IMR-90 (cell line): ENCODE results near the gene POMT1.

Experiments used
- BHLHE40 ChIP-seq: fragments of 150-350 bp; IDR thresholded peaks from 2 replicates; pipeline ENCODE4 v1.6.1; 2016; ENCODE audit warnings: mild to moderate bottlenecking, low read depth, low read length
- CEBPB ChIP-seq: IDR thresholded peaks from 2 replicates; pipeline ENCODE4 v1.6.1; 2012; ENCODE audit warnings: low read depth, low read length, improper control_type of control experiment
- CHD1 ChIP-seq: IDR thresholded peaks from 2 replicates; pipeline ENCODE4 v1.6.1; 2012; ENCODE audit warnings: low read depth, low read length, improper control_type of control experiment
- FOS ChIP-seq: fragments of 150-350 bp; IDR thresholded peaks from 2 replicates; pipeline ENCODE4 v1.6.1; 2016; ENCODE audit warnings: low read depth, low read length
- MAFK ChIP-seq: IDR thresholded peaks from 2 replicates; pipeline ENCODE4 v1.6.1; 2012; ENCODE audit warnings: low read depth, low read length, improper control_type of control experiment
- MAZ ChIP-seq: IDR thresholded peaks from 2 replicates; pipeline ENCODE4 v1.6.1; 2012; ENCODE audit warnings: low read depth, mild to moderate bottlenecking, low read length, improper control_type of control experiment, moderate library complexity, borderline replicate concordance
- MXI1 ChIP-seq: IDR thresholded peaks from 2 replicates; pipeline ENCODE4 v1.6.1; 2012; ENCODE audit warnings: low read depth, mild to moderate bottlenecking, low read length, moderate library complexity, borderline replicate concordance
- POLR2A ChIP-seq: IDR thresholded peaks from 2 replicates; pipeline ENCODE4 v1.6.1; 2012; ENCODE audit warnings: mild to moderate bottlenecking, low read depth, low read length
- RCOR1 ChIP-seq: IDR thresholded peaks from 2 replicates; pipeline ENCODE4 v1.6.1; 2012; ENCODE audit warnings: mild to moderate bottlenecking, low read length, improper control_type of control experiment; ENCODE audit not compliant: insufficient replicate concordance
- SMC3 ChIP-seq: fragments of 150-350 bp; IDR thresholded peaks from 2 replicates; pipeline ENCODE4 v1.6.1; 2016; ENCODE audit warnings: low read depth, mild to moderate bottlenecking, antibody characterized with exemption, low read length, moderate library complexity
- TF ChIP-seq, protein P1 (sequence below): conservative IDR thresholded peaks from 2 replicates; pipeline ENCODE4 v1.5.1; 2012; ENCODE audit warnings: mild to moderate bottlenecking, low read depth, low read length, improper control_type of control experiment
- TF ChIP-seq, protein P2 (sequence below): fragments of 150-350 bp; IDR thresholded peaks from 2 replicates; pipeline ENCODE4 v1.6.1; 2017; ENCODE audit warnings: mild to moderate bottlenecking, antibody characterized with exemption, low read length, low read depth

DNA sequence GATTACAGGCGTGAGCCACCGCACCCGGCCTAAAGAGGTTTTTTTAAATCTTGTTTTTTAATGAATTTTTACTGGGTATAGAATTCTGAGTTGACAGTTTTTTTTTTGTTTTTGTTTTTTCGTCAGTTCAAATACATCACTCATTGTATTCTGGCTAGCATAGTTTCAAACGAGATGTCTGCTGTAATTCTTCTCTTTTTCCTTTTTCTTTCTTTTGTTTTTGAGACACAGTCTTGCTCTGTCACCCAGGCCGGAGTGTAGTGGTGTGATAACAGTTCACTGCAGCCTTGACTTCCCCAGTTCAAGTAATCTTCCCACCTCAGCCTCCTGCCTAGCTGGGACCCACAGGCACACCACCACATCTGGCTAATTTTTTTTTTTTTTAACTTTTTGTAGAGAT is 40.4 kb downstream of the POMT1 start:
- TF ChIP-seq, protein P1, sequence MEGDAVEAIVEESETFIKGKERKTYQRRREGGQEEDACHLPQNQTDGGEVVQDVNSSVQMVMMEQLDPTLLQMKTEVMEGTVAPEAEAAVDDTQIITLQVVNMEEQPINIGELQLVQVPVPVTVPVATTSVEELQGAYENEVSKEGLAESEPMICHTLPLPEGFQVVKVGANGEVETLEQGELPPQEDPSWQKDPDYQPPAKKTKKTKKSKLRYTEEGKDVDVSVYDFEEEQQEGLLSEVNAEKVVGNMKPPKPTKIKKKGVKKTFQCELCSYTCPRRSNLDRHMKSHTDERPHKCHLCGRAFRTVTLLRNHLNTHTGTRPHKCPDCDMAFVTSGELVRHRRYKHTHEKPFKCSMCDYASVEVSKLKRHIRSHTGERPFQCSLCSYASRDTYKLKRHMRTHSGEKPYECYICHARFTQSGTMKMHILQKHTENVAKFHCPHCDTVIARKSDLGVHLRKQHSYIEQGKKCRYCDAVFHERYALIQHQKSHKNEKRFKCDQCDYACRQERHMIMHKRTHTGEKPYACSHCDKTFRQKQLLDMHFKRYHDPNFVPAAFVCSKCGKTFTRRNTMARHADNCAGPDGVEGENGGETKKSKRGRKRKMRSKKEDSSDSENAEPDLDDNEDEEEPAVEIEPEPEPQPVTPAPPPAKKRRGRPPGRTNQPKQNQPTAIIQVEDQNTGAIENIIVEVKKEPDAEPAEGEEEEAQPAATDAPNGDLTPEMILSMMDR = no peak
- TF ChIP-seq POLR2A = no peak
- TF ChIP-seq BHLHE40 = no peak
- TF ChIP-seq, protein P2, sequence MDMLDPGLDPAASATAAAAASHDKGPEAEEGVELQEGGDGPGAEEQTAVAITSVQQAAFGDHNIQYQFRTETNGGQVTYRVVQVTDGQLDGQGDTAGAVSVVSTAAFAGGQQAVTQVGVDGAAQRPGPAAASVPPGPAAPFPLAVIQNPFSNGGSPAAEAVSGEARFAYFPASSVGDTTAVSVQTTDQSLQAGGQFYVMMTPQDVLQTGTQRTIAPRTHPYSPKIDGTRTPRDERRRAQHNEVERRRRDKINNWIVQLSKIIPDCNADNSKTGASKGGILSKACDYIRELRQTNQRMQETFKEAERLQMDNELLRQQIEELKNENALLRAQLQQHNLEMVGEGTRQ = no peak
- TF ChIP-seq SMC3 = no peak
- no peak for TF ChIP-seq CHD1
- TF ChIP-seq FOS = no peak
- no peak for TF ChIP-seq MAZ
- no peak for TF ChIP-seq MXI1
- TF ChIP-seq MAFK = no peak
- TF ChIP-seq CEBPB = no peak
- no peak for TF ChIP-seq RCOR1
